Glomerular visceral epithelial cell (primary cell): Measurements from ENCODE around the gene KANSL1L.

ENCODE experiments used
- DNase-seq: peaks from one replicate; pipeline ENCODE4 v3.0.0-alpha.2; 2016; ENCODE audit errors: extremely low spot score

KANSL1L gene

GRCh38 chr2:210000464-210001324, 170.5 kb downstream of the KANSL1L start:
- DNase-seq = no peak

DNA sequence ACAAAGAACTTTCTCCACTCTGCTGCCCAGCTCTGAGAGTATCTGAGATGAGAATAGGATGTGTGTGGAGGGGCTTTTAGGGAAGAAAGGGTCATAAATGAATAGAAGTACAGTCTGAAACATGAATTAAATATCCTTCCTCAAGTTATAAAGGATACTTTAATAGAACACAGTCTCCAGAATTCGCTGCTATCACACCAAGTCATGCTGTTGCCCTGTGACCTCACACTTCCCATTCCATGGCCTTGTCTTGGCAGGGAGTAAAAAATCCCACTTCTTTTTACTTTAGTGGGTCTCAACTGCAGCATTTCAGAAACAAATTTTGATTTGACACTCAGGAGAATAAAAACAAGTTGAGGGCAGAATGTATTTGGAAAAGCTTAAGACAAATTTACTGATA, 172.6 kb downstream of the KANSL1L start:
- DNase-seq = no peak

GRCh38 chr2:209993968-209994367, 177.2 kb downstream of the KANSL1L start:
- no peak for DNase-seq

GRCh38 chr2:209990838-209991237, 180.4 kb downstream of the KANSL1L start:
- no peak for DNase-seq

DNA sequence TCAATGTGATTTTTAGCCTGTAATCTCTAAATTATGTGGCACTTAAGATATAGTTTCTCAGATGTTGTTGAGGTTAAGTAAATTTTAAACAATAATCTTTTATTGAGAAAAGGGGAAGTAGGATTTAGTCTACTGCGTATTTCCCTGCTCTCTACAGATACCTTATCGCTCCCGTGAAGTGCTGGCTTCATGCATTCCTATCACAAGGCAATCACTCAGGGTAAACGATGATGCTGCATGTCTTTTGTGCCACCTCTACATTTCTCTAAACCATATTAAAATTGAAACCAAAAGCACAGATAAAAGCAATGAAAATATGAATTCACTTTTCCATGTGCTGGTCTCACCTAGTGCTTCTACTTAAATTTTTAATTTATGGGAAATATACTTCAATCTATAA, 183.2 kb downstream of the KANSL1L start:
- no peak for DNase-seq

- DNase-seq = no peak
These were observed 184.8 kb downstream of the KANSL1L start for GRCh38 chr2:209986415-209986814.

- DNase-seq = no peak
These were observed 185.3 kb downstream of the KANSL1L start for GRCh38 chr2:209985874-209986273.

- DNase-seq = no peak
These were observed 186.9 kb downstream of the KANSL1L start for GRCh38 chr2:209984291-209984690.

DNA sequence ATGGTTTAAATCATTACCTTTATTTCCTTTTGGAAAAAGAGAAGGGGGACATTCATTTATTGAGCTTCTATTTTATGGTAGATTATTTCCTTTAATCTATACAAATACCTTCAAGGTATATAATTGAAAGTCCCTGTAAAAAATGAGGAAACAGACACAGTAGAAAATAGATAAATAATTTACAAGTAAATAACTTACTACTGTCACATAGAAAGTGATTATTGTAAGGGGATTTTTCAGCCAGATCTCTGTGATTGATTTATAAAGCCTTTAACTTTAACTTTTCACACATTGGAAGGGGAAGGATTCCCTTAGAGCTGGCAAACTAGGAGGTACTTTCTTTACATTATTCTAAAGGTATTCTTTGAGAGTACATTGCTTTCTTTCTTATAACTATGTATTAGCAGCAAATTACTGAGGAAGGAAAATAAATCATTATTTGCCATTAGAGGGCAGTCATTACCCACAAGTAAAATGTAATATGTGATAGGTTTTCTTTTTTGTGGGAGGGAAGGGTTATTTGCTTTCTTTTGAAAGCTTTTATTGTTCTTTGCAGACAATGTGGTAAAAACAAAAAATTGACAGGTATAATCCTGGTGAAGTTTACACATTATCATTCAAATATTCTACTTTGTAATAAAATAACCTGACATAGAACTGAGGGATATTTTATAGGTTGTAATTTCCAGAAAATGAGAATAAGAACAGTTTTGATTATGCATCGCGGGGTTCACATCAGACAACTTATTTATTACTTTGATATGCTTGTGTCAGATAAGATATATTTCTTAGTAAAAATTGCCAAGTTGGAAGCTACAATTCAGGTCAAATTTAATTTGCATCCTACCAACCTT, 193.6 kb downstream of the KANSL1L start:
- DNase-seq = peak; percentile 45

DNA sequence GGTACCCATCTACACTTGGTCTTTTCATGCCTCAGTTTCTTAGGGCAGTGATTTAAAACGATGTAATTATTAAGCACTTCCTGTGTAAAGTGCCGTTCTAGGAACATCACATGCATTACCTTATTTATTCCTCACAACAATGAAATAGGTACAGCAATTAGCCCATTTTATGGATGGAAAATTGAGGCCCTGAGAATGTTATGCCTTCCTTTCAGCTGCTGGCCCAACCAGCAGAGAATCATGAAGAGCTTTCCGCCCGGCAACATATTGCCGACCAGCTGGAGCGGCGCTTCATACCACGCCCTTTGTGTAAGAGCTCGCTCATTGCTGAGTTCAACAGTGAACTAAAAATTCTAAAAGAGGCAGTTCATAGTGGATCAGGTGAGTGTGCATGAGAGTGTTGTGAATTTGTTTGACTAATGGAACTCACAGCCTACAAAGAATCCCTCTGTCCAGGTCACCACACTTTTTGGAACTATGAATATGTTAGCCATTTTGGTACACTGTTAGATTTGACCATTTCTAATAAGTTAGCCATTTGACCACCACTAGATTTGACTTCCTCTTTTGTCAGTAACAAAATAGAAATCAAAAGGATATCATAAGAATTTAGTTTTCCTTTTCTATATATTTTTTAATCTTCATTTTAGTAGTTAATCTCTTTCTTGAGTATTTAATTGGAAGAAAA, 194.4 kb downstream of the KANSL1L start:
- DNase-seq = no peak

GRCh38 chr2:209974576-209974975, 196.6 kb downstream of the KANSL1L start:
- no peak for DNase-seq

GRCh38 chr2:209973328-209973727, 197.9 kb downstream of the KANSL1L start:
- DNase-seq = no peak
